HG03460 (cell line): Measurements from ENCODE around the gene COX19.

Source experiments
- ATAC-seq: cut with Tn5 transposase; IDR thresholded peaks from one replicate; pipeline ENCODE4 v1.9.1; 2021; ENCODE audit not compliant: unreplicated experiment

COX19 gene

DNA sequence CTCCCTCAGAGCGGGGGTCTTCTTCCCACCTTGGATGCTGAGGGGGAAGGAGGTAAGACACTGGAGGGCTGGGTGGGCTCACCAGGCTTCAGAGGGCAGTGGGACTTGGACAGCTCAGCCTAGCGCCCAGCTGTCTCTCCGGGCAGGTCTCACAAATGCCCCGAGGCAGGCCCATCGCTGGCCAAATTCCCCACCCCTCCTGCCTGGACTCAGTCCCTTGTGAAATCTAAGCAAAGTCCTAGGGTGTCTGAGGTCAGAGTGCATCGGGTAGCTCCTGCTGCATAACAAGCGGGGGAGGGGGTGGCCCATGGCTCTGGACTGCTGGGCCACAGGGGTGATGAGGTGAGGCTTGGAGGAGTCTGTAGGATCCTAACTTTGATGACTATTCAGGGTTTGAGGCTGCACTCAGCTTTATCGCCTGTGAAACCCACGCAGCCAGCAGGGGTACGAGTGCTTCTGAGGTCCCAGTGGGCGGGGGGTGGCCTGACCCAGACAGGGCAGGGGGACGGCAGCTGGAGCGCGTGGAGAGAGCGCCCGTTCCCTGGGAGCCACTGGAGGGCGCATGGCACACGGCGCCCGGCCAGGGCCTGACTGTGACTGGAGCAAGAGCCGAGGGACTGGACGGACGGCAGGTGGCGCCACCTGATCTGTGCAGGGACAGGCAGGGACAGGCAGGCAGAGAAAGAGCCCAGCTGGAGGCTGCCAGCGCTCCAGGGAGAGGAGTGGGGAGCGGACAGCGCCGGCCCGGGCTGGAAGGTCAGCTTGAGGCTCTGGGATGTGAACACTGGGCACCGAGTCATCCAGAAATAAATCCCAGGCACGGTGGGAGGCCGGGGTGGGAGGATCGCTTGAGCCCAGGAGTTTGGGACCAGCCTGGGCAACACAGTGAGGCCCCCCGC, 17.6 kb upstream of the COX19 start:
- peak; percentile 76 for ATAC-seq

DNA sequence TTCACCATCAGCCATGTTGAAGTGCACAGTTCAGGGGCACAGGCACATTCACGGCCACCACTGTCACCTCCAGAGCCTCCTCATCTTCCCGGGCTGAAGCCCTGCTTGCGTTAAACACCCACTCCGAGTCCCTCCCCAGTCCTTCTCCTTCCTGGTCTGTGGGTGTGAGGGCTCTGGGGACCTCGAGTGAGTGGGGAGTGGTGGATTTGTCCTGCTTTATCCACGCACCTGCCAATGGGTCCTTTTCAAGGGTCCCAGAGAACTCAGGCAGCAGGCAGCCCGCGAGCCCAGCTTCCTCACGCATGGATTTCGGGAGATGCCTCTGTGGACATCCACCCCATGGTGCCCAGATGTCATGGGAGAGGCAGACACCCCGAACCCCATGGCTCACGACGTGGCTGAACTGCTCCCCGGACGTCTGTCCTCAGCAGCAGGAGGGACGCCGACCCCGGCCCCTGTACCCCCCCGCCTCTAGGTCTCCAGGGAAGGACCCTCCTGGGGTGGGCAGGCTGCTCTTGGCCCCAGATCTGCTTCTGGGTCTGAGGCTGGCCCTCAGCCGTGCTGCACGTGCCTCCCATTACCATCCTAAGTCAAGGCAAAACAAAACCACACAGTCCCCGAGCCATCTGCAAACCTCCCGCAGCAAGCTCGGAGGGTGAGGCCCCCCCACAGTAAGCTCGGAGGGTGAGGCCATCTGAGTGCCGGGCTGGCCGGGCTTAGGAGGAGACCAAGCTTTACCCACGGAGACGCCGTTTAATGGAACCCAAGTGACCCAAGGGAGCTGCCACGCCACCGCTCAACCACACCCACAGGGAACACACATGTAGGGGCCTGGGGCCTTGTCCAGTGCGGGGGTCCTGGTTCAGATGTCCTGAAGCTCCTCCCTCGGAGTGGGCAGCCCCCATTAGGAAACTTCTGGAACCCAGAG, 16.6 kb upstream of the COX19 start:
- ATAC-seq = no peak

- ATAC-seq = no peak
Observed at GRCh38 chr7:990933-991728, 15.8 kb upstream of the COX19 start.

DNA sequence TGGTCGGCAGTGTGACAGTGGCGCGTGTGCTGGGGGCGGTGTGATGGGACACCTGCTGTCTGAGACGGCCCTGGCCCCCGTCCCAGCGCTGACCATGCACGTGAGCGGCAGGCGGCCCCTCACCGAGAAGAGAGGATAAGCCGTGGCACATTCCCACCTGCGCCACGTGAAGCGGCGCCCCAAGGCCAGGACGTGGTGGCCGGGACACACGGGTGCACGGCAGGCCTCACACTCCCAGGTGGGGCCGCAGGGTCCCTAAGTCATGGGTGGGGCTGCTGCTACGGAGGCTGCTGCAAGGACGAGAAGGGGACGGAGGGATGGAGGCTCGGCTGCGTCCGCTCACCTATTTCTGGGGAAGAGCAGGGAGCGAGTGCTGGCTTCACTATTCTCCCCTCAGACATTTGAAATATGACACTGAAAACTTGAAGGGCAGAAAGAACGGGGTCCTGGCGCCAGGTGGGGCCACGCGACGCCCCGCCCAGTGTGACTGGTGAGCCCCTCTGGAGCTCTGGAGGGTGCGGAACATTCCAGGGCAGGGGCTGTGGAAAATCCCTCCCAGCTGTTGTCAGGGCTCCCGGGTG, 15.1 kb upstream of the COX19 start:
- no peak for ATAC-seq

- no peak for ATAC-seq
Observed at GRCh38 chr7:988963-989529, 13.7 kb upstream of the COX19 start.

DNA sequence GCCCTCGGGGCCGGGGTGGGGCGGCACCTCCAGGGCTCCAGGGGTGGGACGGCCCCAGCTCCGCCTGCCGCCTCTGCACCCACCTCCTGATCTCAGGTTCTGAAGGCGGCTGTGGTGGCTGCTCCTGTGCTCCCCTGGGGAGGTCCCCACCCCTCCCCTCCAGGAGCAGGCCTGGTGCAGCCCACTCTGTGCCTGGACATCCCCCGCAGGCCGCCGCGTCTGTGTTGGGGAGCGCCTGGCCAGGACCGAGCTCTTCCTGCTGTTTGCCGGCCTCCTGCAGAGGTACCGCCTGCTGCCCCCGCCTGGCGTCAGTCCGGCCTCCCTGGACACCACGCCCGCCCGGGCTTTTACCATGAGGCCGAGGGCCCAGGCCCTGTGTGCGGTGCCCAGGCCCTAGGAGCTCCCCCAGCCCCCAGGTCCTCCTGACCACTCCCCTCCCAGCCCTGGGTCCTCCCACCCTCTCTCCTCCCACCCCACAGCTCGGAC, 13.1 kb upstream of the COX19 start:
- no peak for ATAC-seq

DNA sequence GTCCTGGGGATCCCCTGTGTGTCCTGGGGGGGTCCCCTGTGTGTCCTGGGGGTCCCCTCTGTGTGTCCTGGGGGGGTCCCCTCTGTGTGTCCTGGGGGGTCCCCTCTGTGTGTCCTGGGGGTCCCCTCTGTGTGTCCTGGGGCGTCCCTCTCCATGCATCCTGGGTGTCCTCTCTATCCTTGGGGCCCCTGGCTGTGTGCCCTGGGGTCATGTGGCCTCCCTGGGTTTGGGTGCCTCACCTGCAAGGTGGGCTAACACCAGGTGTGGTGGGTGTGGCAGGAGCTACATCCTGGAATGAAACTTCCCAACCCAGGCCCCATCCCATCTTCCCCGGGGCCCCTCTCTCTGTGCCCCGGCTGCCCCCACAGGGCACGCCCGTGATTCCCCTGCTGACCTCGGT, 12.6 kb upstream of the COX19 start:
- ATAC-seq = no peak

DNA sequence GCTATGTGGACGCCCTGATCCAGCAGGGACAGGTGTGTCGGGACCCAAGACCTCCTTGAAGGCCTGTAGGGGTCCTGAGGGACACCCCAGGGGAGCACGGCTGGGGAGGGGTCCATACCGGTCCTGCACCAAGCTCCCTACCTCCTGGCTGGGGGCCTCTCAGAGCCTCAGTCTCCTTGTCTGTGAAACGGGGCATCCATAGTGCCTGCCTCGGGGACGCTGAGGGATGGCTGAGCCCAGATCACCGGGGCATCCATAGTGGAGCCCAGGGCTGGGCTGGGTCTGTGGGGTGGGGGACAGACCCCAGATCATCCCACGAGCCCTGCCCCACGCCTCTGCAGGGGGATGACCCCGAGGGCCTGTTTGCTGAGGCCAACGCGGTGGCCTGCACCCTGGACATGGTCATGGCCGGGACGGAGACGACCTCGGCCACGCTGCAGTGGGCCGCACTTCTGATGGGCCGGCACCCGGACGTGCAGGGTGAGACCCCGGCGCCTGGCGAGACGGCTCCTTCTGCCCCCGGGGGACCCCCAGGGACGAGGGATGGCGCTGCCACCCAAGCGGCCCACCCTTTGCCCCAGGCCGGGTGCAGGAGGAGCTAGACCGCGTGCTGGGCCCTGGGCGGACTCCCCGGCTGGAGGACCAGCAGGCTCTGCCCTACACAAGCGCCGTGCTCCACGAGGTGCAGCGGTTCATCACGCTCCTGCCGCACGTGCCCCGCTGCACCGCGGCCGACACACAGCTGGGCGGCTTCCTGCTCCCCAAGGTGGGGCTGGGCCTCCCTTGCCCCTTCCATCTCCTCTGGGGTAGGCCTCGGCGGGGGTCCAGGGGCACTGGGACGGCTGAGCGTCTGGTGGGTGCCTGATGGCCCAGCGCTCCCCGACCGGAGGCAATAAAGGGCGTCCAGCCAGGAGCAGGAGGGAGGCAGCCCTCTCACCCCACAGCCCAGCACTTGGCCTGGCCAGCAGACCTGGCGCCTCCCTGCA, 11.7 kb upstream of the COX19 start:
- no peak for ATAC-seq

DNA sequence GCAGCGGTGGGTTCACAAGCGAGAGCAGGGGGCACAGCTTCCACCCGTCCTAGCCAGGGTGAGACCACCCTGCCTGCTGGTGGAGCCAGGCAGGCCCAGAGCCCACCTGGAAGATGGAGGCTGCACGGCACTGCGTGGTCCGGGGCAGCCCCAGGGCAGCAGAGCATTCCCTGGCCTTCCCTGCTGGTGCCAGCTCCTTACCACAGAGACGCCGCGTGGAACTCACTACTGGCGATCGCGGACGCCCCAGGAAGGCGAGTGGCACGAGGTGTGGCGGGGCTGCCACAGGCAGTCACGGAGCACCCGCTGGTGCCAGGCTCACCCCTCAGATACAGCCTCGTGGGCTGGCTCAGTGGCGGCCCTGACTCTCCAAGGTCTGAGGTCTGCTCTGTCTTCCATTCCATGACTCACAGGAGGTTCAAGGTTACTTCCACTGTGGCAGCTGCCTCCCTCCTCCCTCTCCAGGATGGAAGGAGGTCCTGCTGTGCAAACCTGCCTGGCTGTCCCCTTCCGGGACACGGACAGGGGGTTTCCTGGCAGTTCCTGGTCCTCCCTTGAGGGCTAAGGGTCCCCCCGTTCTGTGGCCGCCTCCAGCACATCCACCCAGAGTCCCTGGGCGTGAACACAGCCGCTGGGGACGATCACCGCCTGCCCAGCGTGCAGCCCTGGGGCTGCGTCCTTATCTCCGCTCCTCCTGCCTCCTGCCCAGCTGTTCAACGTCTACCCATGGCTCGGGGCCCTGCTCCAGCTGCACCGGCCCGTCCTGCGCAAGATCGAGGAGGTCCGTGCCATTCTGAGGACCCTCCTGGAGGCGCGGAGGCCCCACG, 10.8 kb upstream of the COX19 start:
- ATAC-seq = no peak

GRCh38 chr7:985127-985416, 9.7 kb upstream of the COX19 start:
- ATAC-seq = no peak

- no peak for ATAC-seq
Observed at GRCh38 chr7:984361-985126, 9.2 kb upstream of the COX19 start.

- ATAC-seq = no peak
Observed at GRCh38 chr7:983616-984071, 8.3 kb upstream of the COX19 start.

DNA sequence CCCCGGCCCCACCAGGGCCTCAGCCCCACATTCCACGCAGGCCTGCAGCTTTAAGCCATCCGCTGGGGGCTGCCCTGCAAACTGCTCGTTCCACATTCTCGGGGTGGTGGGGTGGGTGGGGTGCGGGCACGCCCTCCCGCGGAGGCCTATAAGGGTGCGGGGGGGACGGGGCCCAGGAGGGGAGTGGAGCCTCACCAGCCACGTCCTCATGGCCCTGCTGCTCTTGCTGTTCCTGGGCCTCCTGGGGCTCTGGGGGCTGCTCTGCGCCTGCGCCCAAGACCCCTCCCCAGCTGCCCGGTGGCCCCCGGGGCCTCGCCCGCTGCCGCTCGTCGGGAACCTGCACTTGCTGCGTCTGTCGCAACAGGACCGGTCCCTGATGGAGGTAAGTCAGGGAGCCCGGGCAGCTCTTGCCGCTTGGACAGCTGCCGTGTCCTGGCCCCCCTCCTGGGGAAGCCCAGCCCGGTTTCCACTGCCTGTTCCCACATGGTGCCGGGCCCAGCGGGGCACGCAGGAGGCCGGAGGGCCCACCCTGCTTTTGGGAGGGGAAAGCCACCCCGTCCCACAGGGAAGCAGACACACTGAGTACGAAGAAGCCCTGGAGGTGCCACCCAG, 7.8 kb upstream of the COX19 start, which contains the start of gene CYP2W1:
Gene CYP2W1, plus strand, starts transcription at position 178 of the 612 bp plus-strand sequence. Its CDS starts 31 bp downstream, at position 209.
- ATAC-seq = no peak

- no peak for ATAC-seq
Observed at GRCh38 chr7:982511-983003, 7.2 kb upstream of the COX19 start.

DNA sequence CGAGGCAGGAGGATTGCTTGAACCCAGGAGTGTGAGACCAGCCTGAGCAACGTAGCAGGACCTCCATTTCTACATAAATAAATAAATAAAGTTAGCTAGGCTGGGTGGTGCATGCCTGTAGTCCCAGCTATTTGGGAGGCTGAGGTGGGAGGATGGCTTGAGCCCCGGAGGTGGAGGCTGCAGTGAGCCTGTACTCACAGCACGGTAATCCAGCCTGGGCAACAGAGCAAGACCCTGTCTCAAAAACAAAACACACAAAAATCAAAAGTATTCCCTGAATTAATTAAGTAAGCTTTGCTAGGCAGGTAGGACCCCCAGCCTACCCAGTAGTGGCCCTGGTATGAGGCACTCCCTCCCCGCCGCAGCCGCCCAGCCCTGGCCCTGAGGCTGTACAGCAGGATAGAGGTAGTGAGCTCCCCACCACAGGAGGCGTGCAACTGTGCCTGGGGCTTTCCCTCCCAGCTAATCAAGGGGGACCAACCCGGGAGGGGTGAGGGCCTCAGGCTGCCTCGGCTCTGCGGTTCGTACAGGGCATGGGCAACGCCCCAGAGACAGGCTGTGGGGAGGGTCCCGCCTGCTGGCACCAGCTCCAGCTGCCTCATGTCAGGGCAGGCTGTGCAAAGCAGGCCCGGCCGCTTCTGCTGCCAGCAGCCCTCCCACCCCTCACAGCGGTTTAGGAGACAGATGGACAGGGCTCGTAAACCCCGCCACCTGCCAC, 6.6 kb upstream of the COX19 start:
- no peak for ATAC-seq

DNA sequence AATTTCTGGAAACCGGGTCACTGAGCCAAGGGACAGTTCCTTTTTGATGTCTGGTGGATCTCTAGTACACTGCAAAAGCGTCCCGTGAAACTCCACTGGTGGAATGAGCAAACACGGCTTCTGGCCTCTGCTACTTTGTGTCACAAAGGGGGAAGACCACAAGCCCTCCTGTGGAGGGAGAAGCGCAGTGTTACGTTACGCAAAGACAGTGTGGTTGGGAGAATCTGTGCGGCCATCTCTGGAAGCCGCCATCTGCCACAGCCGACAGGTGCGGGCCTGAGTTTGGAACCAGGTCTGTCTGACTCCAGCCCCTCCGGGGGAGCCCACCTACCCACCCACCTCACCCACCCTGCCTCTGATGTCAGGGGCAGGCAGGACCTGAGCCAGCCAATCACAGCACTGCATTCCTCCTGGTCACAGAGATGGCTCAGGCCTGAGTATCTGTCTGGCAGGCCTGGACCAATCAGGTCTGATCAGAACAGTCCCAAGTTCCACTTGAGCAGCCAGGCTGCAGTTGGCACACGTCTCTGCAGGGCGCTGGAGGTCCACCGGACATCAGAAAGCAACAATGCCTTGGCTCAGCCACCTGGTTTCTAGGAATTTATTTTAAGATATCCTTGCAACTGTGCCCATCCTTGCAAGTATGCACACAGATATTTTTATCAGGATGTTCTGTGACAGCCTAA, 4.7 kb upstream of the COX19 start:
- ATAC-seq = no peak
